GM20000 (cell line): Measurements from ENCODE around the gene NUDT1.
"Not testable (repeated sequence)": the region's sequence is repeated elsewhere in the genome, so short reads cannot be mapped to it uniquely, and the experiment has no call there.

Experiments
- DNase-seq: peaks from one replicate; pipeline ENCODE4 v3.0.0; 2012; ENCODE audit warnings: low spot score
- TF ChIP-seq, protein P1 (sequence below): IDR thresholded peaks from 2 replicates; pipeline ENCODE4 v1.5.1; 2012; ENCODE audit warnings: mild to moderate bottlenecking, control low read depth; ENCODE audit errors: extremely low read depth, missing control alignments

NUDT1 gene

DNA sequence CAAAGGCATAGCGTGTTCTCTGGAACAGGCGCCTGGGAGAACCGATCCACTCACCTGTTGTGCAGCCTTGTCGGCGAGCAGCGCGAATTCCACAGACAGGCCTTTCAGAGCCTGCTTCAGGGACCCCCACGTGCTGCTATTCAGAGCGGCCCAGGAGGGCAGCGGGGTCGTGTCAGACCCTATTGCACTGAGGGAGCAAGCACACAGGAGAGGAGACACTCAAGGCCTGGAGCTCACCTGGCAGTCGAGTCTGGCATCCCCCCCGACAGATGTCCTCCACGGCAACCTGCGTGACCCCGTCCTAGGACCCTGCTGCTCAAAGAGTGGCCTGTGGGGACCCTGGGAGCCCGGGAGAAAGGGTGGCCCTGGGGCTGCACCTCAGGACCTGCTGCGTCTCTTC lies 21.1 kb downstream of the NUDT1 start:
- TF ChIP-seq, protein P1, sequence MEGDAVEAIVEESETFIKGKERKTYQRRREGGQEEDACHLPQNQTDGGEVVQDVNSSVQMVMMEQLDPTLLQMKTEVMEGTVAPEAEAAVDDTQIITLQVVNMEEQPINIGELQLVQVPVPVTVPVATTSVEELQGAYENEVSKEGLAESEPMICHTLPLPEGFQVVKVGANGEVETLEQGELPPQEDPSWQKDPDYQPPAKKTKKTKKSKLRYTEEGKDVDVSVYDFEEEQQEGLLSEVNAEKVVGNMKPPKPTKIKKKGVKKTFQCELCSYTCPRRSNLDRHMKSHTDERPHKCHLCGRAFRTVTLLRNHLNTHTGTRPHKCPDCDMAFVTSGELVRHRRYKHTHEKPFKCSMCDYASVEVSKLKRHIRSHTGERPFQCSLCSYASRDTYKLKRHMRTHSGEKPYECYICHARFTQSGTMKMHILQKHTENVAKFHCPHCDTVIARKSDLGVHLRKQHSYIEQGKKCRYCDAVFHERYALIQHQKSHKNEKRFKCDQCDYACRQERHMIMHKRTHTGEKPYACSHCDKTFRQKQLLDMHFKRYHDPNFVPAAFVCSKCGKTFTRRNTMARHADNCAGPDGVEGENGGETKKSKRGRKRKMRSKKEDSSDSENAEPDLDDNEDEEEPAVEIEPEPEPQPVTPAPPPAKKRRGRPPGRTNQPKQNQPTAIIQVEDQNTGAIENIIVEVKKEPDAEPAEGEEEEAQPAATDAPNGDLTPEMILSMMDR: no peak
- DNase-seq: no peak

DNA sequence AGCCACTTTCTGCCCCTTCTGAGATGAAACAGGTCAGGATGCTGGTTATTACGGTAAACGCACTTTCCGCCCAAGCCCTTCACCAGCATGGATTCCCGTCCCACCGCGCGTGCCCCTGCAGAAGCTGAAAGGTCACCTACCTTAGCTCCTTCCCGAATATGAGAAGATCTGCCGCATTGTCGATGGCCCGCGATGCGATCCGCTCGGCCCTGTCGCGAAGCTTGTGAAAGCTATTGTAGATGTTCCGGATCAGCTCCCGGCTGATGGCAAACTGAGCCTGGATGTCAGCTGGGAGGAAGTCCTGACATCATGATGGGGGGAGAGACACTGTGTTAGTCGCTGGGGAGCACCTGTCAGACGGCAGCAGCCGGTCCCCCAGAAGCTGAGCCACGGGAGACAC lies 22.1 kb downstream of the NUDT1 start:
- TF ChIP-seq, protein P1: no peak
- no peak for DNase-seq

DNA sequence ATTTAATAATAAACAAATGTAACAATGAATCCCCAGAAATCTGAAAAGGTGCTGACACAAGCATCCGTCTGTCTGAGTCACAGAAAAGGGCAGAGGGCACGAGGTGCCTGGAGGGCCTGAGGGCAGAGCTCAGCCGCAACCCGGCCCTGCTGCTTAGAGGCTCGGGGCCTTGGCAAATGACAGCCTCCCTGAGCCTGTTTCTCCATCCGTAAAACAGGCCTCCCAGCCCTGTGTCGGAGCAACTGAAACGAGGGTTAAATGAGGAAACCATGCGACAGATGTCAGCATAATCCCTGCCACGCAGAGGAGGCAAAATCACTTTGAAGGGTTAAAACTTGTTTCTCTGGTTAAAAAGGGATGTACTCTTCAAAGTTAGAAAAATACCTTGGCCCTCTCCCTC lies 24.9 kb downstream of the NUDT1 start:
- TF ChIP-seq, protein P1: no peak
- no peak for DNase-seq

- not testable (repeated sequence) for DNase-seq
Measured at GRCh38 chr7:2269089-2269990, 27.3 kb downstream of the NUDT1 start.

GRCh38 chr7:2269991-2270460 lies 28.0 kb downstream of the NUDT1 start:
- DNase-seq: no peak
- TF ChIP-seq, protein P1: no peak

DNA sequence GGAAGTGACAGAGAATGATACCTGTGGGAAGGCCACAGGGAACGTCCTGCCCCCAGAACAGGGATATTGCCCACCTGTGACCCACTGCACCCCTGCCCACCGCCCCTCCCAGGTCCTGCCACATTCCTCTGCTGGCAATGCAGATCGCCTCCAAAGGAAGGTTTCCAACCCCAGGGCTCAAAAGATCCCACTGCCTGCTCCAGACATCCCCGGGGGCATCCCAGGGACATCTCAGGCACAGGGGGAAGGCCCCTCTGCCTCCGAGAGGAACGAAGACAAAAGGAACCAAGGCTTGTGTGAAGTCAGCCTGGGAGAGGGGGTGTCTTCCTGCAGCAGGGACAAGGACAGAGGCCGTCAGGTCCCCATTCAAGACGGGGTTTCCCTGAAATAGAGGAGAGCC lies 28.5 kb downstream of the NUDT1 start:
- TF ChIP-seq, protein P1: no peak
- no peak for DNase-seq

DNA sequence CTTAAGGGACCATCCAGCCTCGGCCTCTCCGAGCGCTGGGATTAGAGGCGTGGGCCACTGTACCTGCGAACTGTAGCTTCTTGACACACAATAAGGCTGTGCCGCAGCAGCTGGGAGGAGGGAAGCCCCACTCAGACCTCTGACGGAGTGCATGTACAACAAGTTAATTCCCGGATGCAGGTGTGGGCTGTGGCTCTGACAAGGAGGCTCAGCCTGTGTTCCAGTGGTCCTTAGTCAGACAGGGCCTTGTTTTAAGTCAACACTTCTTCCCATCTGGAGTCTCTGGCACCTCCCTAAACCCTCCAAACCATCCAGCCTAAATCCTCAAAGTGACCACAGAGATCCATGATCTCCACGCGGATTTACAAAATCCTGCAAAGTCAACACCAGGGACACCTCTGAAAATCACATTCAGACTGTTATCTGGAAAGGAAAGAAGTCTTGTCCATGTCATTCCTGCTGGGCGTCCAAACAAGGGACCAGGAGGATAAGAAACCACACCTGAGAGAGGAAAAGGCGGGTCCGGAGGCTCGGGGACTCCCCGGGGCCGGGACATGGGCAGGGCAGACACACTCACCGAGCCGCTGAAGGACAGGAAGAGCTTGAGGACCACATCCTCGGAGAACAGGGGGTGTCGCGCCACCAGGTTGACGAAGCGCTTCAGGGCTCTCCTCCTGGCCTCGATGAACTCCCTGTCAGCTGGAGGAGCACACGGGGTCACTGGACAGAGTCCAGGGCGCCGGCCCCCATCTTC lies 29.4 kb downstream of the NUDT1 start:
- TF ChIP-seq, protein P1: no peak
- DNase-seq: no peak
